ENCODE results near the gene FOXC2.

FOXC2 gene

DNA sequence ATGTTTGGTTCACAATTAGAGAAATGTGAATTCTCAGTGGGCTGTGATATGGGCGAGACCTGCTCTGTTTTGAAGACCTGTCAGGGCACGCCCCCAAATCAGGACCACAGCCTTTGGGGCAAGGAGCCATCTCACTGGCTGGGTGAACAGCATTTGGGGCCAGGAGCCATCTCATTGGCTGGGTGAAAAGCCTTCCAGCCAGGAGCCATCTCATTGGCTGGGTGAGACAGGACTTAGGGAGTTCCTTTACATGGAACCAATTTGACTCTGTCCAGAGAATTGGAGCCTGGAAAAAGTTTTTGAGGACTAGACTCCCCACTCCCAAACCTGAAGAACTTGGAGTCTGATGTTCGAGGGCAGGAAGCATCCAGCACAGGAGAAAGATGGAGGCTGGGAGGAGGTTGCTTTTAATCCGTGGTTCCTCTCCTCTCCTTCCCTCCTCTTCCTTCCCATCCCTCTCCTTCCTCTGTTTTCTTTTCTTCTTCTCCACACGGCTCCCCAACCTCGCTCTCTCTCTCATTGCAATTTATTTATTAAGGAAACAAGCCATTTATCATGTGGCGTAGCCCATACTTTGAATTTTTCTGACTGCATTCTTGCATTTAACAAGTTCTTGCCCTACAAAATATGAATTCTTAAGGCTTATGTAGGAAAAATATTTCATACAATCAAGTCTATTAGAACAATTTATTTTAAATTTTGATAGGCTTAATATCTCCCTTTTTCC, 31.4 kb downstream of the FOXC2 start:
- H3K9ac ChIP-seq (ENCODE audit: low read length in 5 of 5) = no peak overlapping the region
- H3K27me3 ChIP-seq (ENCODE audit: control insufficient read depth in 5 of 5, insufficient read depth in 4 of 5, low read length in 5 of 5) = peaks cover 6 to 36% (median 31%) of the 10 kb centered on the region in 5 donors

GRCh38 chr16:86598607-86599565, 32.3 kb downstream of the FOXC2 start:
- H3K4me1 ChIP-seq (ENCODE audit: control insufficient read depth in 5 of 5, insufficient read depth in 5 of 5, low read length in 5 of 5) = no peaks in the 10 kb centered on the region
- H3K27ac ChIP-seq (ENCODE audit: low read depth, low read length) = no peak overlapping the region
- no peaks in the 10 kb centered on the region for H3K9me3 ChIP-seq (ENCODE audit: control insufficient read depth in 5 of 5, low read length in 5 of 5)
- peaks cover 6 to 29% (median 26%) of the 10 kb centered on the region in 5 donors for H3K27me3 ChIP-seq (ENCODE audit: control insufficient read depth in 5 of 5, insufficient read depth in 4 of 5, low read length in 5 of 5)
- no peak overlapping the region for H3K9ac ChIP-seq (ENCODE audit: low read length in 5 of 5)
- H3K4me3 ChIP-seq (ENCODE audit: low read depth in 1 of 5, low read length in 5 of 5) = no peak overlapping the region
- H3K36me3 ChIP-seq (ENCODE audit: control insufficient read depth in 5 of 5, insufficient read depth in 5 of 5, low read length in 5 of 5) = no peaks in the 10 kb centered on the region

More for the DNA sequence above, 31.4 kb downstream of the FOXC2 start:
- Histone ChIP-seq H3K4me3 (ENCODE audit: low read depth in 1 of 5, low read length in 5 of 5) (no peak overlapping the region), H3K27ac (ENCODE audit: low read depth, low read length) (no peak overlapping the region), H3K4me1 (ENCODE audit: control insufficient read depth in 5 of 5, insufficient read depth in 5 of 5, low read length in 5 of 5) (no peaks in the 10 kb centered on the region), H3K36me3 (ENCODE audit: control insufficient read depth in 5 of 5, insufficient read depth in 5 of 5, low read length in 5 of 5) (no peaks in the 10 kb centered on the region), H3K9me3 (ENCODE audit: control insufficient read depth in 5 of 5, low read length in 5 of 5) (no peaks in the 10 kb centered on the region)

GRCh38 chr16:86601356-86601755, 34.7 kb downstream of the FOXC2 start:
- Histone ChIP-seq H3K9me3 (ENCODE audit: control insufficient read depth in 5 of 5, low read length in 5 of 5) (no peaks in the 10 kb centered on the region), H3K27ac (ENCODE audit: low read depth, low read length) (no peak overlapping the region), H3K4me3 (ENCODE audit: low read depth in 1 of 5, low read length in 5 of 5) (no peak overlapping the region), H3K9ac (ENCODE audit: low read length in 5 of 5) (no peak overlapping the region), H3K27me3 (ENCODE audit: control insufficient read depth in 5 of 5, insufficient read depth in 4 of 5, low read length in 5 of 5) (peaks cover 9 to 22% (median 17%) of the 10 kb centered on the region in 5 donors), H3K36me3 (ENCODE audit: control insufficient read depth in 5 of 5, insufficient read depth in 5 of 5, low read length in 5 of 5) (no peaks in the 10 kb centered on the region), H3K4me1 (ENCODE audit: control insufficient read depth in 5 of 5, insufficient read depth in 5 of 5, low read length in 5 of 5) (no peaks in the 10 kb centered on the region)

DNA sequence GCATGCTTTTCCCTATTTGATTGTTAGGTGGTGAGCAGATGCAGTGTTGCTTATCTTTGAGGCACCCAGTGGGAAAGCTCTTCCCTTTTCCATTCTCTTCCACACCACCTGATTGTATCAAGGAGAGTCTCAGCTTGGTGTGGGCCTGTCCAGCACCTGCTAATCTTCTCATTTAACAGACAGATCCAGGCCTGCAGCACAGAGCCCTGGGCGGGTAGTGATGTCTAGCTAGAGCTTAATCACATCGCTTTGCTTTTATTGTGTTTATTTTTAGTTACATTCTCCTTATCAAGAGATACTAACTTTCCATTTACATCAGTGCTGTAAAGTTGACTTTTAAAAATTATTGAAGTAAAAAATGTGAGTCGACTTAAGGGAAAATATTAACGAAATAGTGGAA, 35.9 kb downstream of the FOXC2 start:
- H3K4me1 ChIP-seq (ENCODE audit: control insufficient read depth in 5 of 5, insufficient read depth in 5 of 5, low read length in 5 of 5) = no peaks in the 10 kb centered on the region
- peaks cover 12 to 19% (median 13%) of the 10 kb centered on the region in 5 donors for H3K27me3 ChIP-seq (ENCODE audit: control insufficient read depth in 5 of 5, insufficient read depth in 4 of 5, low read length in 5 of 5)
- no peaks in the 10 kb centered on the region for H3K9me3 ChIP-seq (ENCODE audit: control insufficient read depth in 5 of 5, low read length in 5 of 5)
- H3K36me3 ChIP-seq (ENCODE audit: control insufficient read depth in 5 of 5, insufficient read depth in 5 of 5, low read length in 5 of 5) = no peaks in the 10 kb centered on the region
- H3K4me3 ChIP-seq (ENCODE audit: low read depth in 1 of 5, low read length in 5 of 5) = no peak overlapping the region
- no peak overlapping the region for H3K27ac ChIP-seq (ENCODE audit: low read depth, low read length)
- H3K9ac ChIP-seq (ENCODE audit: low read length in 5 of 5) = no peak overlapping the region

- peak overlapping the region in 2 of 5 donors; percentile 4 to 24 for H3K9ac ChIP-seq (ENCODE audit: low read length in 5 of 5)
- H3K4me3 ChIP-seq (ENCODE audit: low read depth in 1 of 5, low read length in 5 of 5) = peak overlapping the region in 4 of 5 donors; percentile 10 to 20 (median 16)
- no peaks in the 10 kb centered on the region for H3K36me3 ChIP-seq (ENCODE audit: control insufficient read depth in 5 of 5, insufficient read depth in 5 of 5, low read length in 5 of 5)
- no peaks in the 10 kb centered on the region for H3K9me3 ChIP-seq (ENCODE audit: control insufficient read depth in 5 of 5, low read length in 5 of 5)
- H3K4me1 ChIP-seq (ENCODE audit: control insufficient read depth in 5 of 5, insufficient read depth in 5 of 5, low read length in 5 of 5) = no peaks in the 10 kb centered on the region
- H3K27ac ChIP-seq (ENCODE audit: low read depth, low read length) = no peak overlapping the region
- H3K27me3 ChIP-seq (ENCODE audit: control insufficient read depth in 5 of 5, insufficient read depth in 4 of 5, low read length in 5 of 5) = peaks cover 9 to 15% (median 14%) of the 10 kb centered on the region in 5 donors
Observed at GRCh38 chr16:86604436-86605193, 38.0 kb downstream of the FOXC2 start.

GRCh38 chr16:86605950-86606349, 39.3 kb downstream of the FOXC2 start:
- Histone ChIP-seq H3K36me3 (ENCODE audit: control insufficient read depth in 5 of 5, insufficient read depth in 5 of 5, low read length in 5 of 5) (no peaks in the 10 kb centered on the region), H3K27ac (ENCODE audit: low read depth, low read length) (no peak overlapping the region), H3K9ac (ENCODE audit: low read length in 5 of 5) (no peak overlapping the region), H3K9me3 (ENCODE audit: control insufficient read depth in 5 of 5, low read length in 5 of 5) (no peaks in the 10 kb centered on the region), H3K4me1 (ENCODE audit: control insufficient read depth in 5 of 5, insufficient read depth in 5 of 5, low read length in 5 of 5) (peaks cover 0 to 2% (median 0%) of the 10 kb centered on the region in 5 donors), H3K27me3 (ENCODE audit: control insufficient read depth in 5 of 5, insufficient read depth in 4 of 5, low read length in 5 of 5) (peaks cover 18 to 24% (median 22%) of the 10 kb centered on the region in 5 donors), H3K4me3 (ENCODE audit: low read depth in 1 of 5, low read length in 5 of 5) (no peak overlapping the region)

DNA sequence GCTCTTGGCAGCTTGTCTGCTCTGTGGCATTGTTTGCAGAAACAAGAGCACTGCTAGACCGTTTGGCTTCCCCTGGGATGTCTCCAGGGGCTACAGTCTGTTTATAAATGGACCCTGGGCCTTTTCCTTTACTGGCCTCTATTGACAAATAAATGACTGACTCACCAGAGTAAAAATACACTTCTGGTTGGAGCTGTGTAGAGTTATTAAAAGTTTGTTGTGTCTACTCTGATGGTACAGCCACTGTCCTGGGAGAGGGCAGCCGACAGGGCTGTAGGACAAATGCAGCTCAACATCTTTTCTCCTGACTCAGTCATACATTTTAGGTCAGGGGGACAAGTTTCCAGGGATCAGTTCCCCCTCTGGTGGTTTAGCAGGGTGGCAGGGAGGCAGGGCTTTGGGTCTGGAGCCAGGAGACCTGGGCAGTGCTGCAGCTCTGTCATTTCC, 41.7 kb downstream of the FOXC2 start:
- H3K27ac ChIP-seq (ENCODE audit: low read depth, low read length) = no peak overlapping the region
- H3K9ac ChIP-seq (ENCODE audit: low read length in 5 of 5) = no peak overlapping the region
- H3K4me1 ChIP-seq (ENCODE audit: control insufficient read depth in 5 of 5, insufficient read depth in 5 of 5, low read length in 5 of 5) = peaks cover 0 to 6% (median 0%) of the 10 kb centered on the region in 5 donors
- H3K36me3 ChIP-seq (ENCODE audit: control insufficient read depth in 5 of 5, insufficient read depth in 5 of 5, low read length in 5 of 5) = no peaks in the 10 kb centered on the region
- H3K27me3 ChIP-seq (ENCODE audit: control insufficient read depth in 5 of 5, insufficient read depth in 4 of 5, low read length in 5 of 5) = peaks cover 23 to 32% (median 27%) of the 10 kb centered on the region in 5 donors
- no peak overlapping the region for H3K4me3 ChIP-seq (ENCODE audit: low read depth in 1 of 5, low read length in 5 of 5)
- no peaks in the 10 kb centered on the region for H3K9me3 ChIP-seq (ENCODE audit: control insufficient read depth in 5 of 5, low read length in 5 of 5)

- Histone ChIP-seq H3K9ac (ENCODE audit: low read length in 5 of 5) (no peak overlapping the region), H3K27me3 (ENCODE audit: control insufficient read depth in 5 of 5, insufficient read depth in 4 of 5, low read length in 5 of 5) (peaks cover 22 to 32% (median 27%) of the 10 kb centered on the region in 5 donors), H3K4me3 (ENCODE audit: low read depth in 1 of 5, low read length in 5 of 5) (no peak overlapping the region), H3K36me3 (ENCODE audit: control insufficient read depth in 5 of 5, insufficient read depth in 5 of 5, low read length in 5 of 5) (no peaks in the 10 kb centered on the region), H3K9me3 (ENCODE audit: control insufficient read depth in 5 of 5, low read length in 5 of 5) (no peaks in the 10 kb centered on the region), H3K4me1 (ENCODE audit: control insufficient read depth in 5 of 5, insufficient read depth in 5 of 5, low read length in 5 of 5) (peaks cover 0 to 6% (median 0%) of the 10 kb centered on the region in 5 donors), H3K27ac (ENCODE audit: low read depth, low read length) (no peak overlapping the region)
Observed at GRCh38 chr16:86609115-86609514, 42.5 kb downstream of the FOXC2 start.

- Histone ChIP-seq H3K4me3 (ENCODE audit: low read depth in 1 of 5, low read length in 5 of 5) (no peak overlapping the region), H3K9ac (ENCODE audit: low read length in 5 of 5) (no peak overlapping the region), H3K36me3 (ENCODE audit: control insufficient read depth in 5 of 5, insufficient read depth in 5 of 5, low read length in 5 of 5) (no peaks in the 10 kb centered on the region), H3K27ac (ENCODE audit: low read depth, low read length) (no peak overlapping the region), H3K4me1 (ENCODE audit: control insufficient read depth in 5 of 5, insufficient read depth in 5 of 5, low read length in 5 of 5) (peaks cover 0 to 6% (median 0%) of the 10 kb centered on the region in 5 donors), H3K9me3 (ENCODE audit: control insufficient read depth in 5 of 5, low read length in 5 of 5) (no peaks in the 10 kb centered on the region), H3K27me3 (ENCODE audit: control insufficient read depth in 5 of 5, insufficient read depth in 4 of 5, low read length in 5 of 5) (peaks cover 22 to 32% (median 24%) of the 10 kb centered on the region in 5 donors)
Observed at GRCh38 chr16:86609661-86610060, 43.0 kb downstream of the FOXC2 start.

All from subcutaneous abdominal adipose tissue (tissue), 5 donors.